LNCaP clone FGC (cell line): Measurements from ENCODE around the gene TP63.

ENCODE experiments used
- DNase-seq: peaks from one replicate; pipeline ENCODE4 v3.0.0-alpha.2; 2011; ENCODE audit warnings: low read depth
- H3K4me3 ChIP-seq: 2 replicates; pipeline ENCODE4 v1.5.1; 2011; ENCODE audit warnings: mild to moderate bottlenecking, low read depth, low read length, control low read depth
- TF ChIP-seq, protein P1 (sequence below): IDR thresholded peaks from 2 replicates; pipeline ENCODE4 v1.5.1; 2012; ENCODE audit warnings: mild to moderate bottlenecking; ENCODE audit not compliant: control insufficient read depth, insufficient read depth; ENCODE audit errors: extremely low read depth

TP63 gene

DNA sequence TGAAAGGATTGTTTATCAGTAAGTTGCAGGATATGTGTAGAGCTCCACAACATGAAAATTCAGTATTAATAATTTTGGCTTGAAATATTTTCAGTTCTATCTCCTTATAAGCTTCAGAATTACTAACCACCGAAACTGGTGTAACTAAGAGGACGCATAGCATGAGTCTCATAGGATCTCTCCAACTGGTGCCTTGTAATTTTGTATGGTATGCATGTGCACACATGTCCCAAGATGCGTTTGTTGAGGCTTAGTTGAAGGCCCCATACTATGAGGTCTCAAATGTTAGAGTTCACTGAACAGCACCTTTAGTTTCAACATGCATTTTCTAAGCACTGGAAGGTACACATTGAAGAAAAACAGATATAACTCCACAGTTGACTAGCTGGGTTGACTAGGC, 195.4 kb downstream of the TP63 start:
- DNase-seq, result no peak
- TF ChIP-seq, protein P1, sequence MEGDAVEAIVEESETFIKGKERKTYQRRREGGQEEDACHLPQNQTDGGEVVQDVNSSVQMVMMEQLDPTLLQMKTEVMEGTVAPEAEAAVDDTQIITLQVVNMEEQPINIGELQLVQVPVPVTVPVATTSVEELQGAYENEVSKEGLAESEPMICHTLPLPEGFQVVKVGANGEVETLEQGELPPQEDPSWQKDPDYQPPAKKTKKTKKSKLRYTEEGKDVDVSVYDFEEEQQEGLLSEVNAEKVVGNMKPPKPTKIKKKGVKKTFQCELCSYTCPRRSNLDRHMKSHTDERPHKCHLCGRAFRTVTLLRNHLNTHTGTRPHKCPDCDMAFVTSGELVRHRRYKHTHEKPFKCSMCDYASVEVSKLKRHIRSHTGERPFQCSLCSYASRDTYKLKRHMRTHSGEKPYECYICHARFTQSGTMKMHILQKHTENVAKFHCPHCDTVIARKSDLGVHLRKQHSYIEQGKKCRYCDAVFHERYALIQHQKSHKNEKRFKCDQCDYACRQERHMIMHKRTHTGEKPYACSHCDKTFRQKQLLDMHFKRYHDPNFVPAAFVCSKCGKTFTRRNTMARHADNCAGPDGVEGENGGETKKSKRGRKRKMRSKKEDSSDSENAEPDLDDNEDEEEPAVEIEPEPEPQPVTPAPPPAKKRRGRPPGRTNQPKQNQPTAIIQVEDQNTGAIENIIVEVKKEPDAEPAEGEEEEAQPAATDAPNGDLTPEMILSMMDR, result no peak
- H3K4me3 ChIP-seq, result no peak overlapping the region

DNA sequence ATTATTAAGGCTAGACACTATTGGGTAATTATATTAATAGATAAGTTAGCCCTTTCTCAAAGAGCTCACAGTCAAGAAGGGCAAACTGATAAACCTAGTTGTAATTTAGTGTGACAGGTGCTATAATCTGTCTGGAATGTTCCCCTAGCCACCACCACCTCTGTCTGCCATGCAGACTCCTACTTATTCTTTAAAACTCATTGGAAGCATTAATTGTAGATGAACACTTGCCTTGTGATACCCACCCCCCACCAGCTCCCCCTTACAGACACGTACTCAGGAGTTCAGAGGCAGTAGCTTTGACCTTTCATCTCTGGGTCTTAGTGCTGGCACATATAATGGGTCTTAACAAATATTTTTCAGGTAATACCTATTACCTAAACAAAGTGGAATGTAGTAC, 195.9 kb downstream of the TP63 start:
- TF ChIP-seq, protein P1, result no peak
- DNase-seq, result no peak
- no peak overlapping the region for H3K4me3 ChIP-seq

DNA sequence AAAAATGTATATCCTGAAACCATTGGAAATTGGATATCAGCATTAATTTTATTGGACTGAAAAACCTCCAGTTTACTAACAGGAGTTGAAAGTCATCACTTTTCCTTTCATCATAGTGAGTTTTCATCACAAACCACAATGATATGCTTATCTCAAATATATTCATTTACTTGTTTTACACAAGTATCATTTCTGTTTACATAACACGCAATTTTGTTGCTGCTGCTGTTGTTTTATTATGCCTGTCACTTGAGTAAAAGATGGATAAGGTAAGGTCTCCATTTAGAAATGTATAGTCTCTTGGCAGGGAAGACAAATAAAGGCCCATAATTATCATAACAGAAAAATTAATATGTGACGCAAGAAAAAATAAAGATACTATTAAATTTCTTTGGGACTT, 199.2 kb downstream of the TP63 start:
- DNase-seq, result no peak
- TF ChIP-seq, protein P1, result no peak
- H3K4me3 ChIP-seq, result no peak overlapping the region

DNA sequence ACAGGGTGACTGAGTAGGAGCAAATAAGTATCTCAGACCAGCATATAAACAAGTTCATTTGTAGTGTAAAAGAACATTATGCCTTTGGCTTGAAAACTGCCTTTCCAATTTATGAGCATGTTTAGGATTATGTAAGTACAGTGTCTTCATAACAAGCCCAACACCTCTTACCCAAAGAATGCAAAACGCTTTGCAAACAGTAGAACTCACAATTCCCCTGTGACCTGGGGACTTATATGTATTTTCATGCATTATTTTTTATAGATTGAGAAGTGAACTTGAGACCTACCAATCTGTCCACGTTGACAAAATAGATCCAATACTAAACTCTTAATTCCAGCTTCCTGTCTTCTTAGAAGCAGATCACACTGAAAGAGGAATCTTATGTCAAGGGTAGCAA, 202.1 kb downstream of the TP63 start:
- H3K4me3 ChIP-seq, result no peak overlapping the region
- DNase-seq, result no peak
- TF ChIP-seq, protein P1, result no peak

GRCh38 chr3:189833996-189834395, 202.8 kb downstream of the TP63 start:
- TF ChIP-seq, protein P1, result no peak

DNA sequence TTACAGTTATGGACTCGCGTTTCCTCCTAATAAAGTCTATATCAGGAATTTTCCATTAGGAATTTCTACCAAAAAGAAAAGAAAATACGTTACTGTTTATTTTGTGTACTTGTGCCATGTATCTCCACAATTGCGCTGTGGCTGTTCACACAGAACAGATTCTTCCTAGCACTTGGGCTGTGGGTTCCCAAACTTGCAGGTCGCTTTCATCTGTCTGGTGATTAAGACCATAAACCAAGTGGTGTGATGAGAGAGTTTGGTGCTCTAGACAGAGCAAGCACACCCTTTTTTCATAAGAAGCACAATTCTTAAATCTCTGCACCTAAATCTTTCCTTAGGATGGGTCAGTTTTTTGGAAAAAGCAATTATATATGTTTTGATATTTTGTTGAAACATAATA, 203.3 kb downstream of the TP63 start:
- no peak for DNase-seq
- TF ChIP-seq, protein P1, result no peak
- no peak overlapping the region for H3K4me3 ChIP-seq

More at GRCh38 chr3:189833996-189834395, 202.8 kb downstream of the TP63 start:
- H3K4me3 ChIP-seq, result no peak overlapping the region
- no peak for DNase-seq

- no peak overlapping the region for H3K4me3 ChIP-seq
- DNase-seq, result no peak
- TF ChIP-seq, protein P1, result no peak
These were observed 205.6 kb downstream of the TP63 start for GRCh38 chr3:189836795-189837194.
